GM20431 (cell line): Measurements from ENCODE around the gene ADTRP.

Source experiments
- in situ Hi-C: fragments of 300-500 bp; cut with MseI, MboI; formaldehyde crosslinking; loops from one replicate; pipeline ENCODE4 v1.15.0; 2020; ENCODE audit warnings: low sequenced_read_pairs; ENCODE audit not compliant: unreplicated experiment

The ADTRP gene

DNA sequence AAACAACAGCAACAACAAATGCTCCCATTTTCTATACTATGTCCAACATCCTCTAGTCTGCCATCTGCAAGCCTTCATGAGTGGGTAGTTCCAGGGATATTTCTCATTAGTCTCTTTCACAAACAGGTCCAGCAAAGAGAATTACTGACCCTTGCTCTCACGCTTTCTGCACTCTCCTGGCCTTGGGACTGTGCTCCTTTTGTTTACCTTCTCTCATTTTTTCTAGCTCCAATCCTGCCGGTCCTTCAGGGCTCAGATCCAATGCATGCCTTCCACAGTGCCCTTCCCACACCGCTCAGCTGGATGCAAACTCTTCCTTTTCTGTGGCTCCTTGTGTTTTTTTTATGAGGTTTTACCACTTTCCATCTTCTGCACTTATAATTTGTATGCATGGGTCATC is 47.2 kb downstream of the ADTRP start:
- in situ Hi-C loops: no loop called here

DNA sequence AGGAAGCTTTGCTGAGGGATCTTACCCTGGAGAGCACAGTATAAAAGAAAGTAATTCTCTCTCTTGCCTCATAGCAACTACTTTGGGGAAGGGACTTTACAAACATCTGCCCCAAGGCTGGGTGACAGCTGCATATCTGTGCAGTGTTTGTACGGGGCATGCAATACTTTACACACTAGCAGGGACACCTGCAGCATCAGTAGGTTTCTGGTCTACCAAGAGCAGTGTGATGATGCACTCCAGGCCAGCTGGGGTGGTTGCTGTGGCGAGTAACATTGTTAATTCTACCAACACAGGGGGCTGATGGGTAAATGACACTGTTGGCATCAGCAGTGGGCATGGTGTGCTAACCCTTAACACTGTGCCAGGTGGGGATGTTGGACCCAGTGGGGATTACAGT is 48.0 kb downstream of the ADTRP start:
- in situ Hi-C loops: no loop called here

- in situ Hi-C loops: no loop called here
These were observed 49.5 kb downstream of the ADTRP start for GRCh38 chr6:11729076-11729475.

GRCh38 chr6:11727998-11728961 is 50.3 kb downstream of the ADTRP start:
- in situ Hi-C loops: no loop called here

- in situ Hi-C loops: no loop called here
These were observed 51.1 kb downstream of the ADTRP start for GRCh38 chr6:11727346-11727997.

DNA sequence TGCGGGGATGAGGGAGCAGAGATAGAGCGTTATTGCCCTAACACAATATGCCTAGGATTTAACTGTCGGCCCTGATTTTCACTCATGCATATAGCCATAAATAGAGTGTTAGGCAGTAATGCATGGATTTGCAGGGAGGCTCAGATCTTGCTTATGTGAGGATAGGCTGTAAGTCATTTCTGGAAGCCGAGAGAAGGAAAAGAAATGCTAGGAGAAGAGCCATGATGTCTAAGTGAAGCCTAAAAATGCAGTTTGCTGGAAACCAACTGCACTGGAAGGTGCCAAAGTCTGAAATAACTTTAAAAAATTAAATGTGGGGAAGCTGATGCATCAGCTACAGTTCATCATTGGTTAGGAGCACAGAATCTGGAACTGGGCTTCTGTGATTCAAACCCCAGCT is 54.3 kb downstream of the ADTRP start:
- in situ Hi-C loops: no loop called here

GRCh38 chr6:11722805-11723631 is 55.6 kb downstream of the ADTRP start:
- in situ Hi-C loops: no loop called here

GRCh38 chr6:11722220-11722619 is 56.4 kb downstream of the ADTRP start:
- in situ Hi-C loops: no loop called here

- in situ Hi-C loops: no loop called here
These were observed 60.1 kb downstream of the ADTRP start for GRCh38 chr6:11718463-11718862.

DNA sequence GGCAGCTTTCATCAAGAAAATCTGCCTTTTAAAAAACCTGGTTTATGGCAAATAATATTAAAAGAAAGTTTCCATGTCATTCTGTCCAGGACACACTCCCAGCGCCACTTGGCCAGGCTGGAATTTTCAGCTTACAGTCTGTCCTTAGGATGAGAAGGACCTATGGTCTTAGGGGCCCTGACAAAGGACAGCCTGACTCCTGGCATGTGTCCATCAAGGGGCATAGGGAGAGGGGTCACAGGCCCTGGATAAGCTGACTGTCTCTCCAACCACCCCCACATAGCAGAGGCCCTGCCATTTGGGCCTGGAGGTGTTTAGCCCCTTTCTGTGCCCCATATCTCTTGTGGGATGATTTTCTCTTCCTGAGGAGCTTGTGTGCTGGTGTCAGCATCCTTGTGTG is 60.6 kb downstream of the ADTRP start:
- in situ Hi-C loops: no loop called here

GRCh38 chr6:11714798-11715285 is 63.8 kb downstream of the ADTRP start:
- in situ Hi-C loops: no loop called here

GRCh38 chr6:11714116-11714797 is 64.3 kb downstream of the ADTRP start:
- in situ Hi-C loops: no loop called here

GRCh38 chr6:11712760-11713159 is 65.8 kb downstream of the ADTRP start:
- in situ Hi-C loops: no loop called here

- in situ Hi-C loops: no loop called here
These were observed 66.5 kb downstream of the ADTRP start for GRCh38 chr6:11711984-11712711.

- in situ Hi-C loops: no loop called here
These were observed 67.3 kb downstream of the ADTRP start for GRCh38 chr6:11711003-11711983.

DNA sequence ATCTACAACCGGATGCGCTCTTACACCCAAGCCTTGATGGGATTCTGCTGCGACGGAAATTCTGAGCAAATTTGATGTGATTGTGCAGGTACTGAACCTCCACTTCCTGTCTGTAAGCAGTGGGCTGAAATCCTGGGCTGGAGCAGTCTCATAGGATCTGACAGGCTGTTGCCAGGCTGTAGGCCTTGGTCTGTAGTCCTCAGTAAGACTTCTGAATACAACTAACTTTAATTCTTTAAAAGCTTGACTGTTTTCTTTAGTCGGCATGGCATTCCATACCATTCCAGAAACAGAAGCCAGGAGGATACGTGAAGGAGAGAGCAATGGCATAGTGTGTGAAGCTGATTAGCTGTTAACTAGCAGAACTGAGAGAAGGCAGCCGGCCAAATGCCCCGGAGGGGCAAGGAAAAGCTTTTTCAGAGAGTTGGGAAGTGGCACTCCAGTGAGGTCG is 68.3 kb downstream of the ADTRP start:
- in situ Hi-C loops: no loop called here

DNA sequence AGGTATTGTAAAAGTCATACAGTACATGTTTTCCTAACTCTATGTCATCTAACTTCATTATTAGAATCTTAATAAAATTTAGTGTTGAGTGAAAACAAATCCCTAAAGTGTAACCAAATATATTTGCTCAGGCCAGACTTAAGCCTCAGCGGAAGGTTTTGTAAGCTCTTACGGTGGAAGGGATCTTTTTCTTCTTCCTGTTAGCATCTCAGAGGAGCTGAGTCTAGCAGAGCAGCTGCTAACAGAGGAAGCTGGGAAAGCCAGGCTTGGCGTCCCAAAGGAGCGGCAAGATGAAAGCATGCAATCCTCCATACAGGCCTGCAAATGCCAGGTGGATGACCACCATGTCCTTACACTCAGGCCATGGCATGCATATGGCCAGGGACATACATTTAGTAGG is 72.4 kb downstream of the ADTRP start:
- in situ Hi-C loops: no loop called here

- in situ Hi-C loops: no loop called here
These were observed 73.1 kb downstream of the ADTRP start for GRCh38 chr6:11705483-11705882.
